Fibroblast of villous mesenchyme (primary cell): ENCODE data around the gene HKDC1. TPM values are rescaled to one million over a fixed set of nuclear protein-coding genes. Genes with fewer than 3 reads are reported as not detected.
A peak's percentile ranks its signal among the peaks of the same experiment; 100 is the strongest.

Source experiments
- DNase-seq: peaks from one replicate; pipeline ENCODE4 v3.0.0-alpha.2; 2010; ENCODE audit warnings: low read depth
- H3K4me3 ChIP-seq: 2 replicates; pipeline ENCODE4 v1.5.1; 2011; ENCODE audit warnings: low read depth, mild to moderate bottlenecking, low read length
- total RNA-seq: library from RNA; depleted of rRNA; stranded (reverse); fragments of >200 nt; gene quantifications from 2 replicates; pipeline ENCODE4 v1.2.3, GENCODE V29; 2012
- TF ChIP-seq, protein P1 (sequence below): IDR thresholded peaks from 2 replicates; pipeline ENCODE4 v1.5.1; 2012; ENCODE audit warnings: low read depth, mild to moderate bottlenecking, low read length; ENCODE audit not compliant: insufficient read depth

The HKDC1 gene
- total RNA-seq, 1 donor = 0.43 TPM

DNA sequence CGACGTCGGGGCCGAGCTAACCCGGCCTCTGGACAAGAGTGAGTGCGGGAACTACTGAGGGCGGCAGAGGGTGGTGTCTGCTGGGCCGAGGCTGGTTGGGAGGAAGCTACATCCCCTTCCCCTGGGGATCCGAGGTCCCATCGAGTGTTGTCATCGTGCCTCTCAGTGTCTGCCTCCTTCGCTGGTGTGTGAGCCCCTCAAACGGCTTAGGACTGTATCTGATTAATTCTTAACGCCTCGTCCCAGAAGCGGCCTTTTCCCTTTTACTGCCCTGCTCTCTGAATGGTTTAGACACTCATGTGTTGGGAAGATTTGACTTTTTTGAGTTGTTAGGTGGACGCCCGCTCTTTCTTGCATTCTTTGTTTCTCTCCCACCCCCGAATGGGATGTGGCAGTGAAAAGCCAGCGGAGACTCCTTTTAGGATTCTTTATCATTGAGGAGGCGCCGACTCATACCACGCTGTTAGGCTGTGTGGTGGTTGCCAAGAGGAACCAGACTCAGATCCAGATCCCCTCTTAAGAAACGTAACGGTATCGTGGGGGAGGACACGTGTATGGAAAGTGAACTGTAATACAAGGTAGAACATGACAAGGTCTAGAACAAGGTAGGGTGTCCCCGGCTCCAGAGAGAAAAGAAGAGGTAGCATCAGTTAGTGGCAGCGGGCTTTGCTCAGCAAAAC, 39.5 kb upstream of the HKDC1 start:
- peak; percentile 15 for DNase-seq
- peak overlapping the region; percentile 94 for H3K4me3 ChIP-seq
- TF ChIP-seq, protein P1, sequence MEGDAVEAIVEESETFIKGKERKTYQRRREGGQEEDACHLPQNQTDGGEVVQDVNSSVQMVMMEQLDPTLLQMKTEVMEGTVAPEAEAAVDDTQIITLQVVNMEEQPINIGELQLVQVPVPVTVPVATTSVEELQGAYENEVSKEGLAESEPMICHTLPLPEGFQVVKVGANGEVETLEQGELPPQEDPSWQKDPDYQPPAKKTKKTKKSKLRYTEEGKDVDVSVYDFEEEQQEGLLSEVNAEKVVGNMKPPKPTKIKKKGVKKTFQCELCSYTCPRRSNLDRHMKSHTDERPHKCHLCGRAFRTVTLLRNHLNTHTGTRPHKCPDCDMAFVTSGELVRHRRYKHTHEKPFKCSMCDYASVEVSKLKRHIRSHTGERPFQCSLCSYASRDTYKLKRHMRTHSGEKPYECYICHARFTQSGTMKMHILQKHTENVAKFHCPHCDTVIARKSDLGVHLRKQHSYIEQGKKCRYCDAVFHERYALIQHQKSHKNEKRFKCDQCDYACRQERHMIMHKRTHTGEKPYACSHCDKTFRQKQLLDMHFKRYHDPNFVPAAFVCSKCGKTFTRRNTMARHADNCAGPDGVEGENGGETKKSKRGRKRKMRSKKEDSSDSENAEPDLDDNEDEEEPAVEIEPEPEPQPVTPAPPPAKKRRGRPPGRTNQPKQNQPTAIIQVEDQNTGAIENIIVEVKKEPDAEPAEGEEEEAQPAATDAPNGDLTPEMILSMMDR = no peak

DNA sequence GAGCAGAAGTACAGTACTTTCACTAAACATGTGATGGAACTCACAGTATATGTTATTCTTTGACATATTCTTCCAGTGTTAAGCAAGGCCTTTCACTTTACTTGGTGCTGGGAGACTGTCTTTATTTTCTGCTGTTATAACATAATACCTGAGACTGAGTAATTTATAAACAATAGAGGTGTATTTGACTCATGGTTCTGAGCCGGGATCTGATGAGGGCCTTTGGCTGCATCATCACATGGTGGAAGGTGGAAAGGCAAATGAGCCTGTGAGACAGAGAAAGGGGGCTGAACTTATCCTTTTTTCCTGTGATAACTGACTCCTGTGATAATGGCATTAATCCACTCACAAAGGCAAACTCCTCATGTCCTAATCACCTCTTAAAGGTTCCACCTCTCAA, 38.7 kb upstream of the HKDC1 start:
- DNase-seq = no peak
- H3K4me3 ChIP-seq = no peak overlapping the region
- TF ChIP-seq, protein P1 = no peak

DNA sequence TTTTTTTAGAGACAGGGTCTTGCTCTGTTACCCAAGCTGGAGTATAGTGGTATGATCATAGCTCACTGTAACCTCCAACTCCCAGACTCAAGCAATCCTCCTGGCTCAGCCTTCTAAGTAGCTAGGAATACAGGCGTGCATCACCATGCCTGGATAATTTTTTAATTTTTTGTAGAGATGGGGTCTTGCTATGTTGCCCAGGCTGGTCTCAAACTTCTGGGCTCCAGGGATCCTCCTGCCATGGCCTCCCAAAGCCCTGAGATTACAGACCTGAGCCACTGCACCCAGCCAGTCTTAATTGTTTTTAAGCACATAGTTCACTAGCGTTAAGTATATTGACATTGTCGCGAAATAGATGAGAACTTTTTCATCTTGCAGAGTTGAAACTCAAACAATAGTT, 38.1 kb upstream of the HKDC1 start:
- DNase-seq = no peak
- TF ChIP-seq, protein P1 = no peak
- H3K4me3 ChIP-seq = no peak overlapping the region

DNA sequence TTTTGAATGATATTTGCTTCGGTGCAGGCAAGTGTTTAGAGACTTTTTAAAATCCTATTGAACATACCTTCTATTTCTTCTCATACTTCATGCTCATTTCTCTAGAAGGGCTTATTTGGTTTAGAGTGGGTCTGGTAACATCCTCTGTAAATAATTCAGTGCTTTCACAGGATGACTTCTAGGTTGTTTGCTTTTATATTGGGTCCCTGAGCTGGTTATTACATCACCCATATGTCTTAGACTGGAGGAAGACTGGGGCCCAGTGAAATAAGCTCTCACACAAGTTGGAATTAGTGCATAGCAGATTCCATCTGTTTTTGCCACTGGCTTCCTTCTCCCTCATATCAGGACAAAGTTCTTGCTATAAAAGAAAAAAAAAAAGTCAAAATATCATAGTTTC, 33.6 kb upstream of the HKDC1 start:
- H3K4me3 ChIP-seq = no peak overlapping the region
- DNase-seq = no peak
- TF ChIP-seq, protein P1 = no peak

DNA sequence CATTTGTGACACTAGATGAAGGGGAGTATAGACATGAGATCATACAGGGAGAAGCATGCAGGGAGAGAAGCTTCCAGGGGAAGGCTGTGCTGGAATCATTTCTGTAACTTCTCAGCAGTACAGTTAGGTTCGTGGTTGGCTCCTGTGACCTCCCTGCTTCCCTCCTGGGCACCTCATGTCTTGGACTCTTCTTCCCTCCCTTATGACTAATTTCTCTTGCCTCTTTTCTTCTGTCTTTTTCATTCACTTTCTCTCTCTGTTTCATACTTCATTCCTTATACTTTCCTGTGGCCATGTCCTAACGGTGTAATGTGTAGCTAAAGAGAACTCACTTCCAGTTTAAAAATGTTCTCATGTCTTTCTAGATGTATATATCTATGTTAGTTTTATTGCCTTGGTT, 19.1 kb upstream of the HKDC1 start:
- TF ChIP-seq, protein P1 = no peak
- DNase-seq = peak; percentile 19
- no peak overlapping the region for H3K4me3 ChIP-seq

DNA sequence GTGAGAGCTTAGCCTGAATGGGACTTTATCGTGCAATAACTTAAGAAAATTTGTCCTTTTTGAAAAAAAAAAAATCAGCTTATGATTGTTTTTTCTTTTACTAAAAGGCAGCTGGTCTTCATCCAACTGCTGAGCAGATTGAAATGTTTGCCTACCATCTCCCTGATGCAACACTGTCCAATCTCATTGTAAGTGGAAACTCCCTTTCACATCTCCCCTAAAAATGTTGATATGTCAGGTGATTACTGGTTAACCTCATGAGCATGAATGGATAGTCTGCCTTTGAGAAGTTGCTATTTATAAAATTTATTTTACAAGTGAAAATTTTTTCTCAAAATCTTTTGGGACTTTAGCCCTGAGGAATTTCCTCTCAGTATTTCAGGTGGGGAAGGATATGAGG, 17.8 kb upstream of the HKDC1 start:
- no peak overlapping the region for H3K4me3 ChIP-seq
- TF ChIP-seq, protein P1 = no peak
- peak; percentile 60 for DNase-seq

DNA sequence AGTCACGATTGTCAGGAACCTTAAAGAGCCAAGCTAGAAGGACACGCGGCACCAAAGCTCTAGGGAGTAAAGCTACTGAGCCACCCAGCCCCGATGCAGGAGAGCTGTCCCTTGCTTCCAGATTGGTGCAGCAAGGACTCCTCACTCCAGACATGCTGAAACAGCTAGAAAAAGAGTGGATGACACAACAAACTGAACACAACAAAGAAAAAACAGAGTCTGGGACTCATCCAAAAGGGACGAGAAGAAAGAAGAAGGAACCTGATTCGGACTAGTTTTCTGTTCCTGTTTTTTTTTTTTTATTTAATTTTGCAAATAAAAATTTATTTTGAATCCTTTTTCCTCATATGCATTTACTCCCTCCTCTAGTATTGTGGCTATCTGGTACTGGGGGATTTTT, 11.4 kb upstream of the HKDC1 start:
- DNase-seq = no peak
- TF ChIP-seq, protein P1 = no peak
- H3K4me3 ChIP-seq = no peak overlapping the region
